Upper lobe of left lung (tissue), 4 donors: Measurements from ENCODE around the gene HPSE.

Experiments
- POLR2A ChIP-seq, 4 donors: fragments of 450-650 bp; IDR thresholded peaks; one replicate each; pipeline ENCODE4 v1.5.1; 2016 to 2017; ENCODE audit warnings: antibody characterized with exemption in 4 of 4, mild to moderate bottlenecking in 2 of 4
- POLR2AphosphoS5 ChIP-seq, 2 donors: sonication (generic); formaldehyde crosslinking; IDR thresholded peaks; one replicate each; pipeline ENCODE4 v1.5.1; 2017; ENCODE audit warnings: antibody characterized with exemption in 2 of 2
- TF ChIP-seq, protein P1 (sequence below), 6 experiments: fragments of 450-650 bp in 4 of 6; fragments of 200-600 bp in 2 of 6; sonication (generic) in 2 of 6; IDR thresholded peaks; one replicate each; pipeline ENCODE4 v1.5.1; 2016 to 2019; ENCODE audit warnings: antibody characterized with exemption in 6 of 6

DNA sequence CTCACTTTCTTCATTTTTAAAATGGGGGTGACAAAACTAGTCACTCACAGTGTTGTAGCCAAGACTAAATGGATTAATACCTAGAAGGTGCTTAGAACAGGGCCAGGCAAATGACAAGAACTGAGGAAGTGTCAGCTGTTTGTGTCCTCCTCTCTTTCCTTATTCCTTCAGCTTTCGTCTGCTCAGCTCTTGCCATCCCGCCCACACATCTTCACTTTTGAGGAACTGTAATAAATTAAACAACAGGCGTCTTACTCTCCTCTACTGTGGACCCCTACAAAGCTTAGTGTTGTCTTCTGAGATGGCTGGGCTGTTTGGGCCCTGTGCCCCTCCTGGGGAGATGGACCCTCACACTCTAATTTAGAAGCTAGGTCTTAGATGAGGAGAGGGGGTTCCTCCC, 2.7 kb downstream of the HPSE start:
- TF ChIP-seq, protein P1, sequence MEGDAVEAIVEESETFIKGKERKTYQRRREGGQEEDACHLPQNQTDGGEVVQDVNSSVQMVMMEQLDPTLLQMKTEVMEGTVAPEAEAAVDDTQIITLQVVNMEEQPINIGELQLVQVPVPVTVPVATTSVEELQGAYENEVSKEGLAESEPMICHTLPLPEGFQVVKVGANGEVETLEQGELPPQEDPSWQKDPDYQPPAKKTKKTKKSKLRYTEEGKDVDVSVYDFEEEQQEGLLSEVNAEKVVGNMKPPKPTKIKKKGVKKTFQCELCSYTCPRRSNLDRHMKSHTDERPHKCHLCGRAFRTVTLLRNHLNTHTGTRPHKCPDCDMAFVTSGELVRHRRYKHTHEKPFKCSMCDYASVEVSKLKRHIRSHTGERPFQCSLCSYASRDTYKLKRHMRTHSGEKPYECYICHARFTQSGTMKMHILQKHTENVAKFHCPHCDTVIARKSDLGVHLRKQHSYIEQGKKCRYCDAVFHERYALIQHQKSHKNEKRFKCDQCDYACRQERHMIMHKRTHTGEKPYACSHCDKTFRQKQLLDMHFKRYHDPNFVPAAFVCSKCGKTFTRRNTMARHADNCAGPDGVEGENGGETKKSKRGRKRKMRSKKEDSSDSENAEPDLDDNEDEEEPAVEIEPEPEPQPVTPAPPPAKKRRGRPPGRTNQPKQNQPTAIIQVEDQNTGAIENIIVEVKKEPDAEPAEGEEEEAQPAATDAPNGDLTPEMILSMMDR (IDR thresholded peaks at IDR 0.05), result no peak
- TF ChIP-seq POLR2AphosphoS5 (IDR thresholded peaks at IDR 0.05), result no peak
- TF ChIP-seq POLR2A (IDR thresholded peaks at IDR 0.05), result no peak
